Lower lobe of right lung (tissue), 2 donors: ENCODE results near the gene ANKRD33. TPM values are rescaled to one million over a fixed set of nuclear protein-coding genes. Genes with fewer than 3 reads are reported as not detected.
A peak's percentile ranks its signal among the peaks of the same experiment; 100 is the strongest.

Source experiments
- ATAC-seq, 2 donors: fragments of 200-7000 bp; cut with Tn5 transposase; one replicate each; pipeline ENCODE4 v1.9.1; 2020 to 2022; ENCODE audit warnings: mild to moderate bottlenecking in 2 of 2, moderate library complexity in 2 of 2
- DNase-seq: peaks from one replicate; pipeline ENCODE4 v3.0.0-alpha.2; 2020
- H3K27ac ChIP-seq: fragments of 200-600 bp; one replicate; pipeline ENCODE4 v1.8.0; 2022
- H3K27me3 ChIP-seq: fragments of 200-600 bp; one replicate; pipeline ENCODE4 v1.8.0; 2022; ENCODE audit warnings: low read depth
- H3K36me3 ChIP-seq: fragments of 200-600 bp; one replicate; pipeline ENCODE4 v1.8.0; 2022; ENCODE audit warnings: mild to moderate bottlenecking
- H3K4me1 ChIP-seq: fragments of 200-600 bp; one replicate; pipeline ENCODE4 v1.8.0; 2022
- H3K4me3 ChIP-seq: fragments of 200-600 bp; one replicate; pipeline ENCODE4 v1.8.0; 2022; ENCODE audit warnings: mild to moderate bottlenecking
- H3K9me3 ChIP-seq: fragments of 200-600 bp; one replicate; pipeline ENCODE4 v1.8.0; 2022
- intact Hi-C: fragments of 100-400 bp; cut with DNase I; formaldehyde crosslinking; loops from one replicate; pipeline ENCODE4 v1.11.0; 2022
- total RNA-seq: library from RNA; stranded (reverse); fragmentation: NEBNext Ultra II Directional; extraction: Animal tissue kit (Norgen Biotek cat#: 25700); gene quantifications from one replicate; pipeline ENCODE4 v1.2.1, GENCODE V29; 2021
- TF ChIP-seq, protein P1 (sequence below): fragments of 200-600 bp; IDR thresholded peaks from one replicate; pipeline ENCODE4 v1.8.0; 2022; ENCODE audit warnings: antibody characterized with exemption, mild to moderate bottlenecking
- donor health status: DM: no; HTN: yes; CAD: no; lungs with severe emphysema.

Gene ANKRD33
- total RNA-seq, 1 donor from 2014 or later = not detected

DNA sequence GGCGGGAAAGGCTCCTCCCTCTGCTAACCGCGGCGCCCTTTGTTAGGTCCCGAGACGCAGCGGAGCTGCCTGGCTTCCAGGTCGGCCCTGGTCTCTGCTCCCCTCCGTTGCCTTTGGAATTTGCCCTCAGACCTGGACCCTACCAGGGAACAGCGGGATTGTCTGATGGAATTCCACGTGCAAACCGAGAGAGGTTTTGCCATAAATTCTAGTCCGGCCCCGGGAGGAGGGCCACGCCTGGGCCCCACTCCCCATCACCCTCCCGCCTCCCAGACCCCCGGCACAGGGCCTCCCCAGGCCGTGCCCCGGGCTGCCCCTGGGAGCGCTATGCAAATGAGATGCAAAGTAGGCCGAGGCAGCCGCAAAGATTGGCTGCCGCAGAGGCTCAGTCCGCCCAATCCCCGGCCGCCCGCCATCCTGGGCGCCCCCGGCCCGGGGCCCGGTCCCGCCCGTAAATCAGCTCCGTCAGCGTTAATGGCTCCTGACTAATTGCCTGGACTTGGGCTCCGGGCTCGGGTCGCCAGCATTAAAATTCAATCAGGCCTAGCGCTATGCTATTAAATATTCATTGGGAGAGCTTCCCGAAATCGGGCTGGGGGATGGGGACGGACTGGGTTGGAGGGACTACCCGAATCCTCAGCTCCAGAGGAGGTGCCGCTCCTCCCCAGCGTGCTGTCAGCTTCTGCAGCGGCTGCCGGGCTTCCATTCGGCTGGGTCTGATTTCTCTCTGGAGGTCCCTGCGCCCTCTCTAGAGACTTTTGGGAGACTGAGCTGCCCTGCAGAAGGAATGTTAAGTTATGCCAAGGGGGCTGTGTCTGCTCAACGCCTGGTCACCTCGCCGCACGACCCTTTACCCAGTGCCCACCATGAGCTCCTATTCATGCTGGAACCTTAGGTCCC lies 23.7 kb upstream of the ANKRD33 start:
- TF ChIP-seq, protein P1, sequence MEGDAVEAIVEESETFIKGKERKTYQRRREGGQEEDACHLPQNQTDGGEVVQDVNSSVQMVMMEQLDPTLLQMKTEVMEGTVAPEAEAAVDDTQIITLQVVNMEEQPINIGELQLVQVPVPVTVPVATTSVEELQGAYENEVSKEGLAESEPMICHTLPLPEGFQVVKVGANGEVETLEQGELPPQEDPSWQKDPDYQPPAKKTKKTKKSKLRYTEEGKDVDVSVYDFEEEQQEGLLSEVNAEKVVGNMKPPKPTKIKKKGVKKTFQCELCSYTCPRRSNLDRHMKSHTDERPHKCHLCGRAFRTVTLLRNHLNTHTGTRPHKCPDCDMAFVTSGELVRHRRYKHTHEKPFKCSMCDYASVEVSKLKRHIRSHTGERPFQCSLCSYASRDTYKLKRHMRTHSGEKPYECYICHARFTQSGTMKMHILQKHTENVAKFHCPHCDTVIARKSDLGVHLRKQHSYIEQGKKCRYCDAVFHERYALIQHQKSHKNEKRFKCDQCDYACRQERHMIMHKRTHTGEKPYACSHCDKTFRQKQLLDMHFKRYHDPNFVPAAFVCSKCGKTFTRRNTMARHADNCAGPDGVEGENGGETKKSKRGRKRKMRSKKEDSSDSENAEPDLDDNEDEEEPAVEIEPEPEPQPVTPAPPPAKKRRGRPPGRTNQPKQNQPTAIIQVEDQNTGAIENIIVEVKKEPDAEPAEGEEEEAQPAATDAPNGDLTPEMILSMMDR = no peak
- no peak for DNase-seq
- intact Hi-C loops = no loop called here
- ATAC-seq = peak; percentile 35 to 40
- Histone ChIP-seq H3K4me3 (peak overlapping the region; percentile 43), H3K4me1 (peaks cover 29% of the 10 kb centered on the region), H3K9me3 (no peaks in the 10 kb centered on the region), H3K36me3 (no peaks in the 10 kb centered on the region), H3K27me3 (peaks cover 48% of the 10 kb centered on the region), H3K27ac (no peak overlapping the region)

DNA sequence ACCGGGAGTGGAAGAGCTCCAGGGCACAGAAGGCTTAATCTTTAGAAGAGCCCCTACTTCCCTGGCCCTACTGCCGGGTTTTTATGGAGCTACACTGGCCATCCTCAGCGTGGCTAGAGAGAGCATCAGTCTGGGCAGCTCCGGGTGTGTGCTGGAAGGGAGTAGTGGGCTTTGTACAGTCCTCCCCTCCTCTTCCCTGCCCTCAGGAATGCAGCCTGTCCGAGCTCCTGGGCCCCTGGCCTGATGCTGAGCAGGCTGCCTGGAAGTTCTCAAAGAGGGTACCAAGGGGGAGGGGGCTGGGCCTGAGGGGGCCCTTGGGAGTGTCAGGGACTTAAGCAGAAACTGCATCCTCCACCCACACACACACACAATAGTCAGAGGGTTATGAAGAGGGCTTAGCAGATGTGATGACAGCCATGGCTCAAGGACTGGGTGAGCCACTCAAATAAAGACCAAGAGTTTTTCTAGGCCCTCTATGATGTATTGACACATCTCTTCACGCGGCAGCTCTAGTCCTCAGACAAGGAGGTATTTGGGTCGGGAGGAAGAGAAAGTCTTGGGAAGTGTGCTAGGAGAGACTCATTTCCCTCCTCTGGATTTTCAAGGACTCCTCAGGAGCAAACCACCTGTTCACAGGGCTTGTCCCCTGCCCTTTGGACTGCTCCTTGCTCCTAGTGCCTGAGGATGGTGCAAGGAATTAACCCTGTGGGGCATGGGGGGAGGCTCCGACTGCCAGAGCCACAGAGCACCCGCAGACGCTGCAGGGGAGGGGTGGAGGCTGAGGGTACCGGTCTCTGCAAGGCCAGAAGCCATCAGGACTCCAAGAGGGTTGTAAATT lies 22.9 kb upstream of the ANKRD33 start:
- TF ChIP-seq, protein P1 = no peak
- intact Hi-C loops = no loop called here
- DNase-seq (no peak), ATAC-seq (peak in 1 of 2 donors; percentile 38)
- Histone ChIP-seq H3K4me1 (peaks cover 38% of the 10 kb centered on the region), H3K4me3 (peak overlapping the region; percentile 43), H3K9me3 (no peaks in the 10 kb centered on the region), H3K27me3 (peaks cover 54% of the 10 kb centered on the region), H3K27ac (no peak overlapping the region), H3K36me3 (no peaks in the 10 kb centered on the region)

DNA sequence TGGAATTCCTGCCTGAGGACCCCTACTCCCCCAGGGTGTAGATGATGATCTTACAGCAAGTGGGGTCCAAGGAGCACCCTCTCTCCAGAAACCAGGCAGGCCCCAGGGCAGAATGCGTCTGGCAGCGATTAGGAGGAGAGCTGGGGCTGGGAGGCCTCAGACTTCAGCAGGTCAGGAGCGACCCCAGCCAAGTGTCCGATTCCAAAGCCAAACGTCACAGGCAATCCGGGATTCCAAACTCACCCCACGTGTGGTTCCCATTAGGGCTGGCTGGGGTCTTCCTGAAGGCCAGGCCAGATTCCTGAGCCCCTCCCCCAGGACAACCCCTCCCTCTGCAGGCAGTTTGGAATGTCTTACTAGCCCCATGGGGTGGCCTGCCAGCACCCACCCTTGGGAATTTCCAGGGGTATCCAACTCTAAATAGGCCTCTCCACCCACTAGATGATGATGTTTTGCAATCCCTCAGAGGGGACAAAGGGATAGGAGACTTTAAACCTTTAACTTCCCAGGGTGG lies 22.1 kb upstream of the ANKRD33 start:
- H3K27me3 ChIP-seq = peaks cover 54% of the 10 kb centered on the region
- TF ChIP-seq, protein P1 = no peak
- DNase-seq (peak; percentile 39), ATAC-seq (no peak)
- H3K9me3 ChIP-seq = no peaks in the 10 kb centered on the region
- no peak overlapping the region for H3K4me3 ChIP-seq
- intact Hi-C loops = no loop called here
- H3K27ac ChIP-seq = no peak overlapping the region
- H3K36me3 ChIP-seq = no peaks in the 10 kb centered on the region
- peaks cover 46% of the 10 kb centered on the region for H3K4me1 ChIP-seq

DNA sequence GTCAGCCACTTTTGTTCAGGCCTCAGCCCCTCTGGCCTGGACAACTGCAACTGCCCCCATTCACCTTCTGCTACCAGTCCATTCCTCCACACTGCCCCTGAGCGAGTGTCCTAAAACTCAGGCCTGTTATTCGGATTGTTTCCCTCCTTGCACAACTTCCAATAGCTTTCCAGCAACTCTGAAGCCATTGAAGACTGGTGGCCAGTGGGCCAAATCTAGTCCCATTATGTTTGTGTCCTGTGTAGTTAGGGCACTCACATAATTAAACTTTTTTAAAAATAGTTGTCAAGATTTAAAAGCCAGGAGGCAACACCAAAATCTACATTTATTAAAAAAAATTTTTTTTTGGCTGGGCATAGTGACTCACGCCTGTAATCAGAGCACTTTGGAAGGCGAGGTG lies 21.6 kb upstream of the ANKRD33 start:
- Histone ChIP-seq H3K27ac (no peak overlapping the region), H3K4me3 (no peak overlapping the region), H3K9me3 (no peaks in the 10 kb centered on the region), H3K36me3 (no peaks in the 10 kb centered on the region), H3K27me3 (peaks cover 55% of the 10 kb centered on the region), H3K4me1 (peaks cover 51% of the 10 kb centered on the region)
- no peak for ATAC-seq
- intact Hi-C loops = no loop called here
- peak; percentile 14 for DNase-seq
- TF ChIP-seq, protein P1 = no peak

DNA sequence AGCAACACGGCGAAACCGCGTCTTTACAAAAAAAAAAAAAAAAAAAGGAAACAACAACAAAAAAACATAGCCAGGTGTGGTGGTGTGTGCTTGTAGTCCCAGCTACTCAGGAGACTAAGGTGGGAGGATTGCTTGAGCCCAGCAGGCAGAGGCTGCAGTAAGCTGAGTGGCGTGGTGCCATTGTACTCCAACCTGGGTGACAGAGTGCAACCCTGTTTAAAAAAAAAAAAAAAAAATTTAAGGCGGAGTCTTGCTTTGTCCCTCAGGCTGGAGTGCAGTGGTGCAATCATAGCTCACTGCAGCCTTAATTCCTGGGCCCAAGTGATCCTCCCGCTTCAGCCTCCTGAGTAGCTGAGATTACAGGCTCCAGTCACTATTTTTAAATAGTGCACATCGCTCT lies 21.1 kb upstream of the ANKRD33 start:
- TF ChIP-seq, protein P1 = no peak
- ATAC-seq (no peak), DNase-seq (peak; percentile 10)
- H3K27ac ChIP-seq = no peak overlapping the region
- no peak overlapping the region for H3K4me3 ChIP-seq
- peaks cover 54% of the 10 kb centered on the region for H3K4me1 ChIP-seq
- H3K9me3 ChIP-seq = no peaks in the 10 kb centered on the region
- intact Hi-C loops = no loop called here
- no peaks in the 10 kb centered on the region for H3K36me3 ChIP-seq
- H3K27me3 ChIP-seq = peaks cover 59% of the 10 kb centered on the region
